ENCODE measurements around the gene CYP3A4. TPM values are rescaled to one million over a fixed set of nuclear protein-coding genes. Genes with fewer than 3 reads are reported as not detected.

The CYP3A4 gene
- total and polyA plus RNA-seq, 2 of the 8 experiments (the other 6 are each of a cell fraction or from before 2014, with no cell fraction given), result not detected

DNA sequence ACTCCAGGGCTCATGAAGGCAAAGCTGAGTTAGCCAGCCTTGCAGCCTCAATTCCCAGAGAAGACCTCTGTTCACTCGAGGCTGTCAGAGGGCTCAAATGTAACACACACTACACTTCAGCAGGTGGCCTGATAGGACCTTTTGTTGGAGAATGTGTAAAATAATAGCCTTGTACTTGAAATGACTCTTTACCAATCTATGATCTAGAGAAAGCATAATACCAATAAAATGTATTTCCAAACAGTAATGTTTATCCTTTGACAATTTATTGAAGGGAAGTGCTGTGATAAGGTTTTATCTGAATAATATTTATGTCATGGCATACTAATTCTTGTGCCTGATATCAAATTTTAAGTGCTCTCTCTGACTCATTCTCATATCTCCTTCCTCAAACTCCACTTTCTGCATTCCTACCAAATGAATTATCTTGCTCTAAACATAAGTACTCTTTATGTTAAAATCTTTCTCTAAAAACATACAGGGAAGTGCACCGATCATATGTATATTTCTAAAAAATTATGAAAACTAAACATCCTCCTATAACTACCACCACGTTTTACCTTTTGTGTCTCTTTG, 69.9 kb downstream of the CYP3A4 start:
- no peak overlapping the region for H3K18ac ChIP-seq (ENCODE audit: extremely low read depth, low read length)
- H2BK120ac ChIP-seq (replicated peaks; ENCODE audit: low read depth, low read length), result no peak overlapping the region
- CTCF ChIA-PET (ENCODE audit: partially characterized antibody), result interaction anchor here (0.7 kb wide), 1 partner anchor 189 kb away, joined by 4 read pairs; no protein-coding TSS in a partner anchor
- H3K27me3 ChIP-seq (replicated peaks in 1 of 4; ENCODE audit: control insufficient read depth in 3 of 4, extremely low read depth in 1 of 4, insufficient read depth in 3 of 4, low read length in 3 of 4), result no peaks in the 10 kb centered on the region
- H4K91ac ChIP-seq (replicated peaks; ENCODE audit: insufficient read length, low read length), result no peak overlapping the region
- H3K23me2 ChIP-seq (ENCODE audit: low read depth, low read length), result no peaks in the 10 kb centered on the region
- no peak overlapping the region for H3K4me2 ChIP-seq (ENCODE audit: insufficient read depth in 1 of 2, low read depth in 2 of 2, low read length in 2 of 2)
- H2BK15ac ChIP-seq (ENCODE audit: low read length), result no peak overlapping the region
- H3K79me2 ChIP-seq (ENCODE audit: control insufficient read depth in 1 of 2, insufficient read depth in 2 of 2, low read length in 2 of 2), result no peaks in the 10 kb centered on the region
- no peak overlapping the region for H4K8ac ChIP-seq (ENCODE audit: extremely low read depth, insufficient read depth, low read length)
- TF ChIP-seq GABPA (IDR thresholded peaks at IDR 0.05; ENCODE audit: borderline replicate concordance, insufficient read depth, low read length) (no peak), KDM5A (IDR thresholded peaks at IDR 0.05; ENCODE audit: low read length) (no peak), EZH2 (IDR thresholded peaks at IDR 0.05; ENCODE audit: low read depth, low read length, severe bottlenecking) (no peak), RXRA (IDR thresholded peaks at IDR 0.05; ENCODE audit: insufficient read depth, low read depth, low read length) (no peak), SIX5 (IDR thresholded peaks at IDR 0.05; ENCODE audit: low read depth, low read length) (no peak), KDM4A (IDR thresholded peaks at IDR 0.05; ENCODE audit: low read depth, low read length, severe bottlenecking) (no peak), SAP30 (IDR thresholded peaks at IDR 0.05; ENCODE audit: insufficient read depth, insufficient replicate concordance, low read length) (no peak)
- TF ChIP-seq, protein P1, sequence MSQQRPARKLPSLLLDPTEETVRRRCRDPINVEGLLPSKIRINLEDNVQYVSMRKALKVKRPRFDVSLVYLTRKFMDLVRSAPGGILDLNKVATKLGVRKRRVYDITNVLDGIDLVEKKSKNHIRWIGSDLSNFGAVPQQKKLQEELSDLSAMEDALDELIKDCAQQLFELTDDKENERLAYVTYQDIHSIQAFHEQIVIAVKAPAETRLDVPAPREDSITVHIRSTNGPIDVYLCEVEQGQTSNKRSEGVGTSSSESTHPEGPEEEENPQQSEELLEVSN (IDR thresholded peaks at IDR 0.05), result no peak
- no peaks in the 10 kb centered on the region for H3K4me1 ChIP-seq (replicated peaks in 1 of 4; ENCODE audit: control insufficient read depth in 3 of 4, insufficient read depth in 4 of 4, low read length in 3 of 4)
- H2BK12ac ChIP-seq (ENCODE audit: low read depth, low read length), result no peak overlapping the region
- H3K14ac ChIP-seq (ENCODE audit: insufficient read length), result no peak overlapping the region
- H3K9me3 ChIP-seq (ENCODE audit: insufficient read depth in 2 of 2, low read depth in 1 of 2, low read length in 1 of 2), result no peaks in the 10 kb centered on the region
- no peak overlapping the region for H3K56ac ChIP-seq (replicated peaks; ENCODE audit: insufficient read length, low read depth, low read length)
- H2AK5ac ChIP-seq (ENCODE audit: low read depth, low read length), result no peak overlapping the region
- no peak overlapping the region for H3K4me3 ChIP-seq (ENCODE audit: extremely low read depth in 1 of 4, insufficient read depth in 2 of 4, low read depth in 3 of 4, low read length in 4 of 4)
- WGBS, 2 experiments (ENCODE audit: extremely low coverage in 1 of 2, insufficient coverage in 1 of 2, insufficient read length in 1 of 2, insufficient replicate concordance in 2 of 2, low coverage in 1 of 2, low lambda C conversion rate in 2 of 2, missing lambda C conversion rate in 1 of 2), result 72% methylated on average over 3 of the region's 3 CpGs; no CpG with 5 or more reads in 1 of the 2 experiments
- no peak overlapping the region for H2BK5ac ChIP-seq (ENCODE audit: low read depth, low read length)
- no peaks in the 10 kb centered on the region for H3K79me1 ChIP-seq (ENCODE audit: low read depth, low read length)
- H2AFZ ChIP-seq (ENCODE audit: low read length), result no peak overlapping the region
- no peak overlapping the region for H3K4ac ChIP-seq (replicated peaks; ENCODE audit: insufficient read length, low read depth, low read length)
- H3K36me3 ChIP-seq (ENCODE audit: control insufficient read depth in 2 of 4, insufficient read depth in 4 of 4, low read length in 3 of 4), result no peaks in the 10 kb centered on the region
- POLR2A ChIA-PET (ENCODE audit: partially characterized antibody), result no interaction called here
- no peak overlapping the region for H3K9ac ChIP-seq (replicated peaks in 1 of 4; ENCODE audit: extremely low read depth in 1 of 4, low read depth in 3 of 4, low read length in 3 of 4)
- no peak overlapping the region for H3K23ac ChIP-seq (ENCODE audit: insufficient read length)
- no peak overlapping the region for H2BK20ac ChIP-seq (ENCODE audit: low read length)
- no peak overlapping the region for H3K27ac ChIP-seq (ENCODE audit: low read depth, low read length)
- H4K5ac ChIP-seq (ENCODE audit: insufficient read length, low read depth, low read length), result no peak overlapping the region
- no peak for FAIRE-seq
- H4K20me1 ChIP-seq (replicated peaks in 1 of 2; ENCODE audit: control insufficient read depth in 1 of 2, insufficient read depth in 2 of 2, low read length in 2 of 2), result no peaks in the 10 kb centered on the region
- no peak for DNase-seq (ENCODE audit: low read depth in 1 of 2, low spot score in 2 of 2)
